Measurements from ENCODE around the gene SHQ1.

Gene SHQ1

DNA sequence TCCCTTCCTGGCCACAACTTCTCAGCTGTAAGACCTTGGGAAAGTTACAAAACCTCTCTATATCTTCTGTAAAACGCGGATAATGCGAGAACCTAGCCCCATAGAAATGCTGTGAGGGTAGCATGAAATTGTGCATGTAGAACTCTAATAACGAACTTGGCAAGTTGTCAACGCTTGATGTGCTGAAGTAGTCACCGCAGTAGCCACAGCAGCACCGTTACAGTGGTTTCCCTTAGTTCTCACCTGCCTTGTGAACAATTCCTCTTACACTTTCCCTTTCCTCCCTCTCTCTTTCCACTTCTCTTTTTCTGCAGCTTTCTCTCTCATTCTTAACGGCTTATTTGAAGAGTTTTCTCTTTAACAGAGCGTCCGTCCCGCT, 447 bp upstream of the SHQ1 start:
- no peak for DNase-seq (ENCODE audit: low read depth in 2 of 2)

DNA sequence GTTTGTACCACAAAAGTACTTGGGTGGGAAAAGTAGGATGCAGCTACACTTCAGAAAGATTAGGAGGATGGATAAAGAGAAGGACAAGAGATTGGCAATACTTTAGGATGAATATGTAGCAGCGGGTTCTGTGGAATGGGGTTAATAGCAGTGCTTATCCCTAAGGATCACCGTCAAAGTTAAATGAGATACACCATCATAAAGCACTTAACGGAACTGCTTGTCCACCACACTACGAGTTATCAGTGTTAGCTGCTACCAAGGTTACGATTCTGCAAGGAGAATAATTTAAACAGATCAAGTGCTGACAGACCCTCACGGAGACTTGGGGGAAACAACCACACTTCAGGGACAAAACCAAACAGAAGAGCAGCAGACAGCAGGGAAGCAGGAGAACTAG, 963 bp downstream of the SHQ1 start:
- no peak for DNase-seq (ENCODE audit: low read depth in 2 of 2)

DNA sequence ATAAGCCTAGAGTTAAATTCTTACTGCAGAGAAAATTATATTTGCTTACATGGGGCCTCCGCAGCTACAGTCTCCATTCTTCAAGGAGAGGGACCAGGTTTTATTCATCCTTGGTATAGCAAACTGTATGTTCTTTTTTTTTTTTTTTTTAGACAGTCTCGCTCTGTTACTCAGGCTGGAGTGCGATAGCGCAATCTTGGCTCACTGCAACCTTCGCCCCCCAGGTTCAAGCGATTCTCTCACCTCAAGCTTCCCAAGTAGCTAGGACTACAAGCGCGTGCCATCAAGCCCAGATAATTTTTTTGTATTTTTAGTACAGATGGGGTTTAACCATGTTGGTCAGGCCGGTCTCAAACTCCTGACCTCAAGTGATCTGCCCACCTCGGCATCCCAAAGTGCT, 2.1 kb downstream of the SHQ1 start:
- DNase-seq (ENCODE audit: low read depth in 2 of 2) = no peak

DNA sequence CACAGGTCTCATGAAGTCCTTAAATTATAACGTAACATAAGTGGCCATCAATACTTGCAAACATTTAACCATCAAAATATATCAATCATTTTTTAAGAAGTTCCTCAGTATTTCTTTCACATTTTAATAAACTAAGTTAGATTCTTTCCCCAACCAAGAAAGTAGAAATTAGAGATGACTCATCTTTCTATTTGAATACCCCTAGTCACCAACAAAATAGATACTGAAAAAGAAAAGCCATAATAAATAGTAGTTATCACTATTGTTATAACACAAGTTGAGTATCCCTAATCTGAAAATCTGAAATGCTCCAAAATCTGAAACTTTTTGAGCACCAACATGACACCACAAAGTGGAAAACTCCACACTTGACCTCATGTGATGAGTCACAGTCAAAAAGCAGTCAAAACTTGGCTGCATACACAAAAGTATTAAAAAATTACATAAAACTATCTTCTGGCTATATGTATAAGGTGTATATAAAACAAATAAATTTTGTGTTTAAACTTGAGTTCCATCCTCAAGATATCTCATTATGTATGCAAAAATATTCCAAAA, 3.7 kb downstream of the SHQ1 start:
- no peak for DNase-seq (ENCODE audit: low read depth in 2 of 2)

DNA sequence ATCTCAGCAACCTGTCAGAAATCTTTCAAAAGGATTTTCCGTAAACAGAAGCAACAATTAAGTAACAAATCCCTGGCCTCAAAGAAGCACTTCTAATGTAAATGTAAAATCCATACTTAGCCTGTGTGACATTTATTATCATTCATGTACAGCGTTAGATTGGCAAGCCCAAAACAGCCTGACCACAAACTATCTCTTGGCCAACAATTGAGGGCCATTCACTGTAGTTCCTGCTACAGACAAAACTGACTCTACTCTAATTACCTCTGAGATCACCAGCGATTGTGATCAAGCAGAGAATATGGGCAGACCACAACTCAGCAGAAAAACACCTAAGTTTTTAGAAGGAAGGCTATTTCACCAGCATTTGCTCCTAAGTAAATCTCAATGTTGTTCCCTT, 9.2 kb downstream of the SHQ1 start:
- no peak for DNase-seq (ENCODE audit: low read depth in 2 of 2)

DNA sequence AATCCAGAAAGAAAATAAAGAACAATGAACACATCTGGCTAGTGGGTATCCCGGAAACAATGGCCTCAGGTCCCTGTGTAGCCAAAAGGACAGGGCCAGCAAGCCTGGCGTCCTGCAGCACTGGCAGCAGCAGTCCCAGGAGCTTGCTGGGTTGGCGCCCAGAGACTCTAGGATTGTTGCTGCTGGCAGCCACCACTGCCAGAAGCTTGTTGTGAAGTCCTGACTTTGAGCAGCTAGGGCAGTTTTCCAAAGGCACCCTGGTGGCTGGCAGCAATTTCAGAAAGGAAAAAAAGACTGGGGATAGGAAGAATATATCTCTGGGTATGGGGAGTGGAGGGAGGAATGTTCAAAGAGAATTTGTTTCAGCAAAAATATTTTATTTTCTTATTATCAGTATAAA, 11.3 kb downstream of the SHQ1 start:
- DNase-seq (ENCODE audit: low read depth in 2 of 2) = no peak

DNA sequence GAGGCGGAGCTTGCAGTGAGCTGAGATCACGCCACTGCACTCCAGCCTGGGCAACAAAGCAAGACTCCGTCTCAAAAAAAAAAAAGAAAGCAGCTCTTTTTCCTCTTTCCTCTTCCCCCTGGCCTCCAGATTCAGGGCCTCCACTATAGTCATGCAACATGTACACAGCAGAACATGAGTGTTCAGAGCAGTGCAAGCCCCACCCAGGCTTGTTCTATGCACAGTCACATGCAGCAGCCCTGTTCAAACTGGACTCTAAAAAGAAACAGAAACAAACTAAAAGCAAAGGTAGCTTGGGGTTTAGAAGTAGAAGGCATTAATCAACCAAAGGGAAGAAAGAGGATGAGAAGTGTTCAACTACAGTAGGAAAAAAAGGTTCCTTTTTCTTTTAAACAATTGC, 11.8 kb downstream of the SHQ1 start:
- DNase-seq (ENCODE audit: low read depth in 2 of 2) = no peak

DNA sequence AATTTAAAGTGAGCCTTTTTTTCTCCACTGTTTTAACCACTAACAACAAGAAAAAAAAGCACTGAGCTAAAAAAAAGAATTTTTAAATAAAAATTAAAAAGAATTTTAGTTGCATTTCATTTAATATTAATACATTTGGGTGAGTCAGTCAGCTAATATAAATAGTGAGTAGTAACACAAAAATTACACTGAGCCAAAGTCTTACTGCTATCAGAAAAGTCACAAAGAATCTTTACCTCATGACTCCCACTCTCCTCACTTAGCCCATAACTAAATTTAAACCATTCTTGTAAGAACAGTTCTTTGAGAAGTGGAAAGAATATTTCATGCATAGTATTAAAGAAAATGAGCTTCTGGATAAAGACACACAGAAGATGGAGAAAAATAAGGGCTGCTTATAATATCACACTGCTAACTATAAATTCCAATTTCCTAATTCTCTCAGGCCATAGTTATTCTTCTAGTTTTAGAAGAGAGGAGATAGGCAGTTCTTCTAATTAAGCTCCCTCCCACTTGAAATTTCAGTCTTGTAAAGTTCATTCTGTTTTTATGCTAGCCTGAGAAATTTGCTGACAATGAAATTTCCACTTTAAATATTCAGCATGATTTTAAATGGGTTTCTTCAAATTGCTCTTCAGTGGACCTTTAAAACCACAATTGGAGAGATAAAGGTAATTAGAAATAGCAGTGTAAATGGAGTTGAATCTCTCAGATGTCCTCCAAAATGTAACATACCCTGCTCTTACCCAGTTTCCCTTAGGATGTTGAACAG, 17.6 kb downstream of the SHQ1 start:
- no peak for DNase-seq (ENCODE audit: low read depth in 2 of 2)

DNA sequence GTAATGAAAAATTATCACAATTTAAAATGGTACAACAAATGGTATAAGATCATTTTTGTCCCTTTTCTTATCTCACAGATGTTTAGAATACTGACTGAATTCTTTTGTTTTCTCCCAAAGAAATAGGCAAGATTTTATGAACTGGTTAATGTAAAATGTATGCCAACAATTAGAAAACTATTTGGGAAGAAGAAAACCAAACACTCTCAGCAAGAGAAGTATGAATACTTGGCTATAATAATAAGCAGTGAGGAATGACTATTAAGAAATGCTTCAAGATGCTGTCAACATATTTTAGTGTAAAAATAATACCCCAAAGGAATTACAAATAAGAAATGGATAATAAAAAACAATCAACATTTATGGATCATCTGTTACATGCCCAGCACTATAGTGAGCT, 18.5 kb downstream of the SHQ1 start:
- DNase-seq (ENCODE audit: low read depth in 2 of 2) = no peak

DNA sequence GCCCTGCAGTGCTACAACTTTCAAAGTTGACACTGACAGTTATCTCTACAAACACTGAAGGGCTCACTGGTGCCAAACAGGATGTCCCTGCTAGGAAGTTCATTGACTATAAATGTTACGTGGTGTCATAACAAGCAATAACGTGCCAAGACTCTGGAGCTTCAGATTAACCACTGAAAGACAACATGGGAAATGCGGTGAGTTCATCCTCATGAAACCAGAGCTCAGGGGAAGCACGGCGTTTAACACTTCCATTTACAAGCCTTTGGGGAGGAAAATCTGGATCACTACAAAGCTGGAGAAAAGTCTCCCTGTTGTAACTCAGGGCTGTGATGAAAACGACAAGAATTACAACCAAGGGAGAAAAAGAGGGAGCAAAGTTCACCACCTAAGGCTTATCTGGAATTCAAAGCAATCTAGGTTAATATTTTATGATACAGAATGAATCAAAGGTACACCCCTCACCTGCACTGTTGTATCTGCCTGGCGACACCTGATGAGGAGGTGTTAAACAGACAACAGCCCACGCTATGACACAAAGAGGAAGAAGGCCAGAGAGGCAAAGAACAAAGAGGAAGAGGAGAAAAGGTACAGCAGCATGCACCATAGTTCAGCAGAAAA, 27.0 kb downstream of the SHQ1 start:
- no peak for DNase-seq (ENCODE audit: low read depth in 2 of 2)

DNA sequence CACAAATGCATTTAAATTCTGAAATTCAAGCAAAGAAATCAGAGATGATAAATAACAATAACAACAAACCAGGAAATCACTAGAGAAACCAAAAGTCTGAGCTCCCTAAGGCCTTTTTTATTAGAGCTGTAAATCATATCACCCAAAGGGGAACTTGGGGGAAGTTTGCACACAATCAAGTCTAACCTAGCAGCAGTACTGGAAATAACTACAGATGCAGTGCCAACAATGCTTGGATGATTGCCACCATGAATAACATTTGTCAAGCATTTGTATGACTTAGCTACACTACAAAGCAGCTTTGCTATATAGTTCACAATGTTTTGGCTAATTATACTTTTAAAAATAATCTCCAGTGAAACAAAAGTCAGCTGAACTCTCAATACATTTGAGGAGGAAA, 27.8 kb downstream of the SHQ1 start:
- DNase-seq (ENCODE audit: low read depth in 2 of 2) = no peak

DNA sequence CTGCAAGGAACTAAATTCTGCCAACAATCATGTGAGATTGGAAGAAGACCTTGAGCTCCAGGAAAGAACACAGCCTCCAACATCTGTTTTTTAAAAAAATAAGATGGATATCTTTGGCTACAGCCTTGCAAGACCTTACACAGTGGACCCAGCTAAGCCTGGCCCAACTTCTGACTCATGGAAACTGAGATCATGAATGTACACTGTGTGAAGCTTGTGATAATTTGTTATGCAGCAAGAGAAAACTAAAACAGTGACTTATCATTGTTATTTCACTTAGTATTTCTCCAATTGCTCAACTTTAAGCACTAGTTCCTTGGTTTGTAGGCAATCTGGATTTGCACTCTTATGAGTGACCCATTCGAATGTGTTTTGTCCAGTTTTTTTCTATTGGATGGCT, 29.3 kb downstream of the SHQ1 start:
- no peak for DNase-seq (ENCODE audit: low read depth in 2 of 2)

DNA sequence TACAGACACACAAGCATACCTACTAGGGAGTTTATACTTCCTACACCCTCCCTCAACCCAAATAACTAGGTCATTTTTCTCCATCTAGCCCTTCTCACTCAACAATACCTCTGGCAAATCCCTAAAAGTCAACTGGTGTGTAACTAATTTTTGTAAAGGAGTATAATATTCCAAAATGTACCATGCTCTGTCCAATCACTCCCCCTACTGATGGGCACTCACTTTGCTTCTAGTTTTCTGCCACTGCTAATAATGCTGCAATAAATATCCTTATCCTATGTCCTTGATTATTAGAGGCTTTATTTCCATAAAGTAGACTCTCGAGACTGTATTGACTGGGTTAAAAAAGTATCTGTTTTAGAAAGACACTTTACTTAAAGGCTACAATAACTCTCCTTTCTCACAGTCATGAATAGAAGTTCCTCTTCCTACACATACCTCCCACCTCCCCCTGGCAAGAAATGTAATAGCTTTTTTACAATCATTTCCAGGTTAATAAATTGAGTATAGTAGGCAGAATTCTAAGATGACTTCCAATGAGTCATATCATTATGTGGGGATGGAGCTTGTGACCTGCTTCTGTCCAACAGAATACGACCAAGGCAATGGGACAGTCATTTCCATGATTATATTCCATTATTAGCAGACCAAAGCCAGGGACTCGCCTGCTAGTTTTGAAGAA, 30.0 kb downstream of the SHQ1 start:
- DNase-seq (ENCODE audit: low read depth in 2 of 2) = no peak

DNA sequence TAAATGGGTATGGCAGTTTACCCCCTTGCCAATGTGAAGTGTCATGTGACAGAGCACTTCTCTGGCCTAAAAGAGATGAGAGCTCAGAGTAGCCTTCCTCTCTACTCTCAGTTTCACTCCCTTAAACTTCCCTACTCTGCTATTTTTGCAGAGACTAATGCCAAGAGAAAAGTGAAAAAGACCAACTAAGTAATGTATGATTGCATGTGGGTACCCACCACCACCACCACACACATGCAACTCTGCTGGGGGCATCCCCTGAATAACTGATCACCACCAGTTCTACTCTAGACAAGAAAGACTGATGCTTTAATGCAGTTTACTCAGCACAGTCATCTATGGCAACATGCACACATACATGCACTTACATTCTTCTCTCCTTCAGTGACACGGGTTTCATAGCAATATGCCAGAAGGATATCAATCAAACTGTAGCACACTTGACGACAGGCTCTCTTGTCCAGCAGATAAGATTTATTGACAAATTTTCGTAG, 31.3 kb downstream of the SHQ1 start:
- DNase-seq (ENCODE audit: low read depth in 2 of 2) = no peak

DNA sequence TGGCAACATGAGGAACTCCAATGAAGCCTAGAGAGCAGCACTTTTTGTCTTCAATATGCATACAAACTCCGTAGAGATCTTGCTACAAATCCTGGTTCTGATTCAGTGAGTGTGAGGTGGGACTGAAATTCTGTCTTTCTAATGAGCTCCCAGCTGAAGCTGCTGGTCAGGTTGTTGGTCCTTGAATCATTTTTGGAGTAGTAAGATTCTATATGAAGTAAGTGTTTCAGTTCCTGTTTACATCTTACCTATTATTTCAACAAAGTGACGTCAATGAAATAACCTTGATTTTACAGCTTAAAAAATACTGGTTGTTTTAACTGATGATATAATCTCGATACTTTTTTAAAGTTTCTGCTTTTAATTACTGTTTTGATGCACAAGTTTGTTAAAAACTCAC, 33.9 kb downstream of the SHQ1 start:
- DNase-seq (ENCODE audit: low read depth in 2 of 2) = no peak

DNA sequence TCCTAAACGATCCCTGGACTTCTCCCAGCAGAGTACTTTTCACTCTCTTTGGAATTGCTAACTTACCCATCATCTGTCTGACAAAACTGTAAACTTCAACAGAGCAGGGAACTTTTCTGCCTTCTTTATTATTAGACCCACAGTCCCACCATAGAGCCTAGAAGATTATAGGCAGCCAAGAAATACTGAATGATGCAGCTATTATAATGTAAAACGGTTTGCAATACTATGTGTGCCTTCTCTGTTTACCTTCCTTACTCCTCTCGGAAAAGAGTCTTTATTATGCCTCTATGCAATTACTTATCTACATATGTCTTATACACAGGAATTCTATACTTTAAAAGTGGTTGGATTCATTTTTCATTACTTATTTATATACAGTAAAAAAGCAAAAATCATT, 36.0 kb downstream of the SHQ1 start:
- no peak for DNase-seq (ENCODE audit: low read depth in 2 of 2)

DNA sequence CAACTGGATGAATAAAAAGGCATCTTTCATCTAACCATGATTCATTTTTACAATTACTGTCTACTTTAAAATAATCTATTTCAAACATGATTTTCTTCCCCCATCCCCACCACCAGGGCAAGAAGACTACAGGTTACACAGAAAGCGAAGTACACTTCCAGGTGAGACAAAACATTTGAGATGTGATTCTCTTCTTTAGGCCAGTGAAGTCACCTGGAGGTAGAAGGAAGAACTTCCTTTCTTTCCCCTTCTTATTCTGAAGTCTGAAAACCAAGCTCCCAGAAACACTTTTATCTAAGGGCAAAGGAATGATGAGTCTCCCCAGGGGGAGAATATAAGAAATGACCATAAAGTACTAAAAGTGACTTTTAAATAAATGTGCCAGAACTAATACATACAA, 36.7 kb downstream of the SHQ1 start:
- no peak for DNase-seq (ENCODE audit: low read depth in 2 of 2)

DNA sequence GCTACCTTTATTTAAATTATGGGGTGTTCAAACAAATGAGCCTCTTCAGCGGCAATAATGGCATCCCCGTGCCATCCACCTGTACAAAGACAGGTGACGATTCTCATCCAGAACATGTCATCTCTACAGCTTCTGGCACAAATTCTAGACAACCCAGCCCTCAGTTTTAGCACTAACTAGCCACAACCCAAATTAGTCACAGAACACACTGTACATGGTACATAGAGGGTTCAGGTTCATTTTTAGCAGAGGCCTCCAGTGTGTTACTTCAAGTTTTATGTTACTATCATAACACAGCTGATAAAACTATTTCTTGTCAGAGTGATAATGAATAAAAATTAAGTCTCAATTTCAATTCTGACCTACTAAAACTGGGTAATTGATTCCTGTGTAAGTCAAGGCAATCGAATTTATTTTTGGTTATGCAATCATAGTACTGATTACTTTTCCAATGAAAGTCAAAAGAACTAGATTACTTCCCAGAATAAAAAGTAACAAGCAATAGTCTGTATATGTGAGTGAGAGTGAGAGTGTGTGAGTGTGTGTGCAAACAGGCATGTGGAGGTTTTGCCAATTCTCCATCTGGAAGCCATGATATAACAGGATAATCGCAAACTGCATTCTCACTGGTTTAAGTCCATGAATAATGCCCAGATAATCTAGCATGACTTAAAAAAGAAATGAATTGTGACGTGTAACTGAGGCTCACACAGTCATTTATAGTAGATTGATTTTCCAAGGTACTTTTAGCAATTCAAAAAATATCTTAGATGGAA, 37.4 kb downstream of the SHQ1 start:
- no peak for DNase-seq (ENCODE audit: low read depth in 2 of 2)

DNA sequence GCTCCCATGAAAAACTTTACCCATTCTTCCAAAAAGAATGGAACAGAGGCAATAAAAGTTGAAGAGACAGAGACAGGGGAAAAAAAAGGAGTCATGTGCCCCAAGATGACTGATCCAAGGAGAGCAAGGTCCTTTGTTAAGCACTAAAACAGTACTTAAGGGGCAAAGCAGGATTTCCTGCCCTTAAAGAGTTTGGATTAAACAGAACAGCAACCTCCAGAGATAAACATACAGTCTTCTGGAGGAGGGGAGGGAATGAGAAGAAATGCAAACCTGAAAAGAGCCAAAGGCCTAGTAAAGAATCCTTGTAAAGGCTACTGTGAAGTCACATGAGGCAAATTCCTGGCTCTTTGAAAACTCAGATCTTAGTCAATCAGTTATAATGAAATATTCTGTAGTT, 38.2 kb downstream of the SHQ1 start:
- DNase-seq (ENCODE audit: low read depth in 2 of 2) = no peak

DNA sequence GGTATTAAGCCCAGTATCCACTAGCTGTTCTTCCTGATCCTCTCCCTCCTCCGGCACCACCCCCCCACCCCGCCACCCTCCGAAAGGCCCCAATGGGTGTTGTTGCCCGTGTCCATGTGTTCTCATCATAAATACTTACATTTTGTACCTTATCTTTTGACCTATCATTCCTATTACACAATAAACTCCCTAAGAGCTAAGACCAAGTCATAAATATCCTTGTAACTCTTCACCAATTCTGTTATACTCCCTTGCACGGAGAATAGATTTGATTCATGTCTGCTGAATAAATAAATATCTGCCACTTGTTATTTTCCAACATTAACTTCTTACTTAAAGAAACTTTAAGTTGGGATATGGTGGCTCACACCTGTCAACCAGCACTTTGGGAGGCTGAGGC, 43.9 kb downstream of the SHQ1 start:
- no peak for DNase-seq (ENCODE audit: low read depth in 2 of 2)

DNA sequence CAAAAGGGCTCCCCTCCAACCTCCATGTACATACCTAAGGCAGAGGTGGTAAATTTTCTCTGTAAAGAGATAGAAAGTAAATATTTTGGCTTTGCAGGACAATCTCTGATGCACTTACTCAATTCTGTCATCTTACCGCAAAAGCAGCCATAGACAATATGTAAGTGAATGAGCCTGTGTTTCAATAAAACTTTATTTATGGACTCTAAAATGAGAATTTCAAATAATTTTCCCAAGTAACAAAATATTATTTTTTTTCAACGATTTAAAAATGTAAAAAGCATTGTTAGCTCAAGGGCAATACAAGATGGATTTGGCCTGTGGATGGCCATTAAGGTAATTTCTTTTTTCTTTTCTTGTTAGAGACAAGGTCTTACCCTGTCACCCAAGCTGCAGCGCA, 44.7 kb downstream of the SHQ1 start:
- DNase-seq (ENCODE audit: low read depth in 2 of 2) = no peak

DNA sequence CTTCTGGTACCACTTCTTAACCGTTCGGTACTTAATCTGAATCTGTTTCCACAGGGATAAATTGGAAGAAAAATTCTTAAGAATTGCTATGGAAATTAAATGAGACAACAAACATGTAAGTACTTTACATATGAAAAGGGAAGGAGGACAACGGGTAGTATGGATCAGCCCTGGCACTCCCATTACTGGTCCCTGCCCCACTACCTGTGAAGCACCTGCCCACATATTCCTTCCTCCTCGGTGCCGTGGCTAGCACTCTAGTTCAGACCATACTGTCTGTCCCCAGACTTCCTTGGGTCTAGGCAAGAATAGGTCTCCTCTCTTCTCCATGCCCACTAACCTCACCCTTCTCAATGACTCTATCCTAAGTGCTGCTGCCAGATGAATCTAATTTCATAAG, 46.2 kb downstream of the SHQ1 start:
- DNase-seq (ENCODE audit: low read depth in 2 of 2) = no peak

Measured in stimulated activated CD4-positive, alpha-beta T cell treated with anti-CD3 and anti-CD28 coated beads, Interleukin-1b, Interleukin-23, amount 100 ng/mL, for 1 hour (primary cell).